ENCODE data around the gene SUMO3. TPM values are rescaled to one million over a fixed set of nuclear protein-coding genes. Genes with fewer than 3 reads are reported as not detected.

The SUMO3 gene
- polyA plus RNA-seq, 1 donor (not counting 4 experiments of a cell fraction or from before 2014, with no cell fraction given) = 115 TPM

DNA sequence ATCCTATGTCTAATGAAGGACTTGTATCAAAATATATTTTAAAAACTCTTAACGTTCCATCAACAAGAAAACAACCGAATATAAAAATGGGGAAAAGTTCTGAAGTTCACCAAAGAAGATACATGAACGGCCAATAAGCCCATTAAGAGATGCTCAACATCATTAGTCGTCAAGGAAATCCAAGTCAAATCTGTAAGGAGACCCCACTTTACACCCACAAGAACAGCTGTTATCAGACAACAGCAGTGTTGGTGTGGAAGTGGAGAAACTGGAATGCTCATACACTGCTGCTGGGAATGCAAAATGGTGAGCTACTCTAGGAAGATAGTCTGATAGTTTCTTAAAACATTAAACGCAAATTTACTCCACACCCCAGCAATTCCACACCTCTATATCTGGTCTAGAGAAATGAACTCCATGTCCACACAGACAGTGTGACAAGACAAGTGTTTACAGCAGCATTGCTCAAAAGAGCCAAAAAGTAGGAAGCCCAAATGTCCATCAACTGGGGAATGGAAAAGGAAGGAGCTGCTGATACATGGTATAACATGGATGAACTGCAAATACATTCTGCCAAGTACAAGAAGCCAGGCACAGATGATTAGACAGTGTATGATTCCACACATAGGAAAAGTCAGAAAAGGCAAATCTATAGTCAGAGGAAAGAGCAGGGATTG lies 34.7 kb downstream of the SUMO3 start:
- peaks cover 7 to 21% of the 10 kb centered on the region in 2 experiments for H3K36me3 ChIP-seq (ENCODE audit: control insufficient read depth in 2 of 2, extremely low read depth in 1 of 2, insufficient read depth in 2 of 2, low read length in 2 of 2)
- no peak overlapping the region for H3K4me3 ChIP-seq (ENCODE audit: control insufficient read depth in 2 of 3, extremely low read depth in 1 of 3, insufficient read depth in 2 of 3, low read depth in 1 of 3, low read length in 3 of 3)
- peaks cover 47% of the 10 kb centered on the region for H3K79me2 ChIP-seq (ENCODE audit: control insufficient read depth, insufficient read depth, low read length)
- DNase-seq (ENCODE audit: low read depth, low spot score) (no peak), FAIRE-seq (no peak)
- no peak for TF ChIP-seq EZH2 (IDR thresholded peaks at IDR 0.05; ENCODE audit: low read length)
- TF ChIP-seq, protein P1, sequence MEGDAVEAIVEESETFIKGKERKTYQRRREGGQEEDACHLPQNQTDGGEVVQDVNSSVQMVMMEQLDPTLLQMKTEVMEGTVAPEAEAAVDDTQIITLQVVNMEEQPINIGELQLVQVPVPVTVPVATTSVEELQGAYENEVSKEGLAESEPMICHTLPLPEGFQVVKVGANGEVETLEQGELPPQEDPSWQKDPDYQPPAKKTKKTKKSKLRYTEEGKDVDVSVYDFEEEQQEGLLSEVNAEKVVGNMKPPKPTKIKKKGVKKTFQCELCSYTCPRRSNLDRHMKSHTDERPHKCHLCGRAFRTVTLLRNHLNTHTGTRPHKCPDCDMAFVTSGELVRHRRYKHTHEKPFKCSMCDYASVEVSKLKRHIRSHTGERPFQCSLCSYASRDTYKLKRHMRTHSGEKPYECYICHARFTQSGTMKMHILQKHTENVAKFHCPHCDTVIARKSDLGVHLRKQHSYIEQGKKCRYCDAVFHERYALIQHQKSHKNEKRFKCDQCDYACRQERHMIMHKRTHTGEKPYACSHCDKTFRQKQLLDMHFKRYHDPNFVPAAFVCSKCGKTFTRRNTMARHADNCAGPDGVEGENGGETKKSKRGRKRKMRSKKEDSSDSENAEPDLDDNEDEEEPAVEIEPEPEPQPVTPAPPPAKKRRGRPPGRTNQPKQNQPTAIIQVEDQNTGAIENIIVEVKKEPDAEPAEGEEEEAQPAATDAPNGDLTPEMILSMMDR (optimal IDR thresholded peaks at IDR 0.05 in 1 of 3, IDR thresholded peaks at IDR 0.05 in 1 of 3, conservative IDR thresholded peaks at IDR 0.05 in 1 of 3; ENCODE audit: extremely low read depth in 1 of 3, insufficient read depth in 2 of 3, low read length in 3 of 3) = no peak
- H3K27ac ChIP-seq (ENCODE audit: control insufficient read depth, insufficient read depth, low read length) = no peak overlapping the region
- no peak overlapping the region for H3K9ac ChIP-seq (ENCODE audit: control insufficient read depth, extremely low read depth, insufficient read depth, low read length)
- H3K9me1 ChIP-seq (ENCODE audit: control insufficient read depth, extremely low read depth, insufficient read depth, low read length) = no peaks in the 10 kb centered on the region
- peaks cover 26% of the 10 kb centered on the region for H3K4me1 ChIP-seq (ENCODE audit: control insufficient read depth, extremely low read depth, insufficient read depth, low read length)
- no peak overlapping the region for H2AFZ ChIP-seq (ENCODE audit: control insufficient read depth, low read length)
- H3K9me3 ChIP-seq (ENCODE audit: control insufficient read depth, low read depth, low read length) = no peaks in the 10 kb centered on the region
- no peaks in the 10 kb centered on the region for H4K20me1 ChIP-seq (ENCODE audit: control insufficient read depth, extremely low read depth, insufficient read depth, low read length)
- dilution Hi-C loops (cut with MboI; ENCODE audit: extremely low pct_ligation_motif_present, low sequenced_read_pairs) = no loop called here
- no peaks in the 10 kb centered on the region for H3K27me3 ChIP-seq (ENCODE audit: control insufficient read depth, extremely low read depth, insufficient read depth, low read length)
- H3K4me2 ChIP-seq (ENCODE audit: control insufficient read depth, extremely low read depth, insufficient read depth, low read depth, low read length) = no peak overlapping the region

DNA sequence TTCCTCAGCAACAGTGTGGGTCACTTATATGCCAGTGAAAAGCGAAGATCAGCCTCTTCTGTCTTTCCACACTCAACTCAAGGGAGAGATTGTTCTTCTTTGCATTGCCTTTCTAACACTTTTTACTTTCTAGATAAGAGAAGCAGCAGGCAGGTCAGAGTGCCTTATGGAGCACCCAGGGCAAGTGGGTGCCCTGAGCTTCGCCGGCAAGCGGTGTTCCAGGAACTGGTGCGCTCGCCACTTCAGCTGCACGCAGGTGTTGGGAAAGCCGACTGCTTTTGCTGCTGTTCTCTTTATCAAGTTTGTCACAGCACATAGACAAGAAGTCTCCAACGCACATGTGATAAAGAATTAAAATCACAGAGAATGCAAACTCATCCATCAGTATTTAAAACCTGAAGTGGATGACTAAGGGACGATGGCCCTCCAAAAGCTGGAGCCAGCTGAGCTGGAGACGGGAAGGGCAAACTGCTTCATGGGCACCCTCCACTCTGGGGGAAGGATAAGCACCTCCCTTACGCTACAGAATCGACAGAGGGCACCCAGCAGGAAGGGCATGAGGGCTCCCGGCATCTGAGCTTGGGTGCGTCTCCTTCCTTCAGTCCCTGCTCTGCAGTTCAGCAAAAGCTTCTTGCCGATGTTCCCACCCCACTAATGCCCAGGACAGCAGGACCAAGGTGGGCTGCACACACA lies 36.9 kb downstream of the SUMO3 start:
- no peak overlapping the region for H3K9ac ChIP-seq (ENCODE audit: control insufficient read depth, extremely low read depth, insufficient read depth, low read length)
- no peaks in the 10 kb centered on the region for H3K9me3 ChIP-seq (ENCODE audit: control insufficient read depth, low read depth, low read length)
- H2AFZ ChIP-seq (ENCODE audit: control insufficient read depth, low read length) = no peak overlapping the region
- H3K4me3 ChIP-seq (ENCODE audit: control insufficient read depth in 2 of 3, extremely low read depth in 1 of 3, insufficient read depth in 2 of 3, low read depth in 1 of 3, low read length in 3 of 3) = no peak overlapping the region
- DNase-seq (ENCODE audit: low read depth, low spot score) (no peak), FAIRE-seq (no peak)
- H3K27me3 ChIP-seq (ENCODE audit: control insufficient read depth, extremely low read depth, insufficient read depth, low read length) = no peaks in the 10 kb centered on the region
- peaks cover 8 to 21% of the 10 kb centered on the region in 2 experiments for H3K36me3 ChIP-seq (ENCODE audit: control insufficient read depth in 2 of 2, extremely low read depth in 1 of 2, insufficient read depth in 2 of 2, low read length in 2 of 2)
- peaks cover 19% of the 10 kb centered on the region for H3K4me1 ChIP-seq (ENCODE audit: control insufficient read depth, extremely low read depth, insufficient read depth, low read length)
- dilution Hi-C loops (cut with MboI; ENCODE audit: extremely low pct_ligation_motif_present, low sequenced_read_pairs) = no loop called here
- no peak overlapping the region for H3K4me2 ChIP-seq (ENCODE audit: control insufficient read depth, extremely low read depth, insufficient read depth, low read depth, low read length)
- no peaks in the 10 kb centered on the region for H4K20me1 ChIP-seq (ENCODE audit: control insufficient read depth, extremely low read depth, insufficient read depth, low read length)
- peaks cover 35% of the 10 kb centered on the region for H3K79me2 ChIP-seq (ENCODE audit: control insufficient read depth, insufficient read depth, low read length)
- TF ChIP-seq, protein P1 (optimal IDR thresholded peaks at IDR 0.05 in 1 of 3, IDR thresholded peaks at IDR 0.05 in 1 of 3, conservative IDR thresholded peaks at IDR 0.05 in 1 of 3; ENCODE audit: extremely low read depth in 1 of 3, insufficient read depth in 2 of 3, low read length in 3 of 3) = no peak
- TF ChIP-seq EZH2 (IDR thresholded peaks at IDR 0.05; ENCODE audit: low read length) = no peak
- H3K27ac ChIP-seq (ENCODE audit: control insufficient read depth, insufficient read depth, low read length) = no peak overlapping the region
- H3K9me1 ChIP-seq (ENCODE audit: control insufficient read depth, extremely low read depth, insufficient read depth, low read length) = no peaks in the 10 kb centered on the region
